ENCODE results near the gene HDAC9.
"Not testable (repeated sequence)": the region's sequence is repeated elsewhere in the genome, so short reads cannot be mapped to it uniquely, and the experiment has no call there.

The HDAC9 gene

GRCh38 chr7:18900236-18900635 is 404.7 kb downstream of the HDAC9 start:
- DNase-seq (ENCODE audit: low read depth), result no peak

DNA sequence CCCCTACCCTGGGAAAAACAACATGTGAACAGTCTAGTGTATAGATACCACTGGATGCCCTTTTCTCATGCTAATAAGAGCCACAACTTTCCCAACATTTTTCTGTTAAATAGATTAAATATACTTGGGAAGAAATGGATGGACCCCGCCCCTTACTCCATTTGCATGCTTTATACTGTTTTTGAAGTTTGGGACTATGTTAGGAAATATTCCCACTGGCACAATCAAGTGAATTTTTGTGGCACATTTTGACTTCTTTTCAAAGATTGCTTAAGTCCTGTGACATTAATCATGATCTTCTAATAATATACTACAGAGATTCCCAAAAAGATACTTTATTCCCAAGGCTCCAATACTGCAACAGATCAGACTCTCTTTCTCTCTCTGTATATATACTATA is 405.3 kb downstream of the HDAC9 start:
- no peak for DNase-seq (ENCODE audit: low read depth)

DNA sequence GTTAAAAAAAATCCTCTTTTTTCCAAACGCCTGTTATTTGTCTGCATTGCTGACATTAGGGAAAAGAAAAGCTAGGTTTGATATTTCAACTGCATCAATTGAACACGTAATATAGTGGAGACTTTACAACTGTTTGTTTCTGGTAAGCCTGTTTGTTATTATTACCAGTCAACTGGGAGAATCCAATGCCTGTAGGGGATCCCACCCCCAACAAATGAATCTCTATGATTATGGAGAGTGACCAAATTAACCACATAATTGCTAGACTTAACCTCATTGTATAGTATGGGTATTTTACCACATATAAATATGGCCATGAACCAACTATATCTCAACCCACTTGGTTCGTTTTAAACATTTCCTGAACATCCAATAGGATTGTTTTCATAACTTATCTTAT is 405.8 kb downstream of the HDAC9 start:
- no peak for DNase-seq (ENCODE audit: low read depth)

DNA sequence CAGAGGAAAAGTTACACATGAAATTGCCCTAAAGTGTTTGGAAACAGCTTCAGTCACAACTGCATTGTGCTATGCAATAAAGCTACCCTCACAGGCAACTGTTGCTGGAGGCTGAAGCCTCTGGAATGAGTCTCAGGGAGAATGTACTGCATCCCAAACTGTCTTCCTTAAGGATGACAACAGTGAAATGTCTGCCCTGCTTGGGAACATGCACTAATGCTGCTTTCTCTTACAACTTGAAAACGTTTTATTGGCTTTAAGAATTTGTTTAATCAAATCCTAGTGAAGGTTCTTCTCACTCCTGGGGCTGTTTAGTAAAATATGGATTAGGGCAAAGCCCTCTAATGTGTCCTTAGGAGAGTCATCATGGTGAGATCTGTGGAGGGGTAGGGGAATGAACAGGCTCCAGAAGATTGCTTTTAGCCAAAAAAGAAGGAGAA is 406.5 kb downstream of the HDAC9 start:
- DNase-seq (ENCODE audit: low read depth), result no peak

DNA sequence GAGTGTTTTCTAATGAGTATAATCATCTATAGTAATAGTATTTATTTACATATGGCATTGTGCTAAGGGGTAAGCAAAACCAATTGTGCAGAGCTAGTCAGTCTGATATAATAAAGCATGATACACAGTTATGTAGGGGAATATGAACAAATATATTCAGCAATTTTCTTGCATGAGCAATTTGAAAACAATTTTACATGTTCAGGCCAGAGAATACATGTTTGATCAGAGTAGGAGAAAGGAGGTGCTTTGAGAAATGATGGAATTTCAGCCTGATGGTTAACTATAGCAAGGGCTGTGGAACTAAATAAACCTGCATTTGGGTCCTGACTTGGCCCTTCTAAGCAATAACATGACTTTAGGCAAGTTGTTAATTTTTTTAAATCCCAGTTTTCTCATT is 407.3 kb downstream of the HDAC9 start:
- no peak for DNase-seq (ENCODE audit: low read depth)

GRCh38 chr7:18903695-18904094 is 408.1 kb downstream of the HDAC9 start:
- no peak for DNase-seq (ENCODE audit: low read depth)

DNA sequence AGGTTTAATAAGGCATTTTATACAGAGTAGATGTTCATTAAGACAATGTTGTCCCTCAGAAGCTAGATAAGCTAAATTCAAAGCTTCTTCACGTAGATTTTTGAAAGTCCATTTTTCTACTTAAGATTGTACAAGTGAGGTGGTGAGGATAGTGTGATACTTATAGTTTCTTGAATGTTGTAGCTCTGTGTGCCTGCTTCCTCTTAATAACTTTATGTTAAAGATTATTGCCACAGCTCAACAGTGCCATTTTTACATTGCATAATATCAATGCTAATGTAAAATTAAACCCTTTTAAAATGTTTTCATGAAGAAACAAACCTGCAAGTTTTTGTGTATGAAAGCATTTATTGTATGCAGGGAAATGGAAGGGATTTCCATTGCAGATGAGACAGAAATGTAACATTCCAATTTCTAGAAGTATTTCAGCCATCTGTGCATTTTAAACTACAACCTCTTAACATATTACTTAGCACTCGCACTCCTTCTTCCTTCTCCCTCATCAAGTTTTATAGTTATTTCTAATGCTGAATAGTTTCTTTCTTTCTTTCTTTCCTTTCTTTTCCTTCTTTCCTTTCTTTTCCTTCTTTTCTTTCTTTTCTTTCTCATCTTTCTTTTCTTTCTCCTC is 409.9 kb downstream of the HDAC9 start:
- no peak for DNase-seq (ENCODE audit: low read depth)

- no peak for DNase-seq (ENCODE audit: low read depth)
Measured at GRCh38 chr7:18906901-18907300, 411.4 kb downstream of the HDAC9 start.

DNA sequence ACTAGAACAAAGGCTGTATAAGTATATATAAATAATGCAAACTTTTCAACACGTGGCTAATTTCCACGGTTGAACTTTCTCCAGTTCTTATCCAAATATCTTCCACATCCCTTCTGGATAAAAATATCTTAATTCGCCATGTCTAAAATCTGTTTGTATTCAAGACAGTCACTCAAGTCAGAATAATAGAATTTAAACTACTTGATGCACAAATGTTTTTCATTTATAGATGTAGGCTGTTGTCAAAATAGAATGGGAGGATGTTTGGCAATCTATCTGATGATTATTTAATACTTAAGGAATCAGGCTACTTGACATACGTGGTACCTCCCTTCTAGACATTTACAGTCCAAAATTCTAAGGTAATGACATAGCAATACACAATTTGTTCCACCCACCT is 417.6 kb downstream of the HDAC9 start:
- DNase-seq (ENCODE audit: low read depth), result no peak

DNA sequence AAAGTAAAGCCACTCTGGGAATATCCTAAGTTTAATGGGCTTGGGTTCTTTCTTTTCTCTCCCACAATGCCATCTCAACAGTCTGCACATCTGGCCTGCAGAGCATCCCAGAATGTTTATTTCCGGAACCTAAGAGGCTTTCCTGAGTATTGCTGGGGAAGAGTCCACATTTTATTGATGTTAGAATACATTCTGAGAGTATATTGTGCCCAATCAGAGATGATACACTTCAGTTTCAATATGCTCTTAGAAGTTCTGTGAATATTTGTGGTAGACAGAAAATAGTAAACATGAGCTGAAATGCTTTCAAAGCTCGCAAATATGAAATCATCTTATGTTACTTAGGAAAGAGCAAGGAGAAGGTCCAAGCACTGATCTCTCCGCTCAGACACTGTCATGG is 421.3 kb downstream of the HDAC9 start:
- DNase-seq (ENCODE audit: low read depth), result no peak

DNA sequence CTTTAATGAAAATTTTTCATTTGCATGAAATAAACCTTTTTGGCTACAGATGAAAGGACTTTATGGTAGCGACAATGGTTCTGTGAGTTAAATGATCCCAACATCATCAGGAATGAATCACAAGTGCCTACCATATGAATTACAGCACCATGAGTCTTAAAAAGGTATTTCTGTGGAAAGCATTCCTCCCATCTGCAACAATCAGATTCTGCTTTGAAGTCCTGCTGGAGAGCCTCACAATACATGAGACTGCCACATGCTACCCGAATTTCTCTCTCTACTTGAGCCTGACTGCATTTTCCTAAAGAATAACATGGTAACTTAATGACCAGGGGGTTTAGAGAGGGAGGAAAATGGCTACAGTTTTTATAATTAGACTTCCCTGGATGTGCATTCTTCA is 431.6 kb downstream of the HDAC9 start:
- no peak for DNase-seq (ENCODE audit: low read depth)

DNA sequence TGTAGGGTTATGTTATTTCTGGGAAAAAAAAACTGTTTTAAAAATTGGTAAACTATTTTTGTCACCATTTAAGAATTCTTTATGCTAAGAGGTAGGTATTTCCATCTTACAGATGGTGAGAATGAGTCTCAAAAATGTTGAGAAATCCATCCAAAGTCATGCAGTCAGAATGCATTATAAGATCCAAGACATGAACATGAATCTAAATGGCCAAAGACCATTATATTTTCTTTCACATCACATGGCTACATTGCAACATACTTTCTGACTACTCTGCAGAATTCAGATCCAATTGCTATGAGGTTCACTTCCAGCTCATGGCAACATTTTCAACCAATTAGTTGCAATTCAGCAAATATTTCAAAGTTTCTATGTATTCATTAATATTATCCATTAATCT is 440.7 kb downstream of the HDAC9 start:
- no peak for DNase-seq (ENCODE audit: low read depth)

- DNase-seq (ENCODE audit: low read depth), result no peak
Measured at GRCh38 chr7:18939771-18940592, 444.4 kb downstream of the HDAC9 start.

- no peak for DNase-seq (ENCODE audit: low read depth)
Measured at GRCh38 chr7:18940593-18941134, 445.1 kb downstream of the HDAC9 start.

DNA sequence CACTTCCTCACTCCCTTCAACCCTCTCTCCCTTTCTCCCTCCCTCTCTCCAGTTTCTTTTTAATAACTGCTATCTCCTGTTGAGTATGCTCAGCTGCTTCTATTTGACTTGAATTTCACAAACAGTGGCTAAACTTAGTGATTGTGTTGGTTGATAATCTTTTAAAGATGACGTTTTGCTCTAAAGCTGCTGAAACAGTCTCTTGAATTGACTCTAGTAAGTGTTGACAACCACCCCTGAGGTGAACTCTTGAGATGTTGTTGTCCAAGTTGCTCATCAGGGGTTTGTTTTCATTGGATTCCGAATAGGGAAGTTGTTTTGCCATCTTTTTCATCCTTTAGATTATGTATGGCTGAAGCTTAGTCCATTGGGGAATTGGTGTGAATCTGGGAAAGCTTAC is 445.7 kb downstream of the HDAC9 start:
- no peak for DNase-seq (ENCODE audit: low read depth)

DNA sequence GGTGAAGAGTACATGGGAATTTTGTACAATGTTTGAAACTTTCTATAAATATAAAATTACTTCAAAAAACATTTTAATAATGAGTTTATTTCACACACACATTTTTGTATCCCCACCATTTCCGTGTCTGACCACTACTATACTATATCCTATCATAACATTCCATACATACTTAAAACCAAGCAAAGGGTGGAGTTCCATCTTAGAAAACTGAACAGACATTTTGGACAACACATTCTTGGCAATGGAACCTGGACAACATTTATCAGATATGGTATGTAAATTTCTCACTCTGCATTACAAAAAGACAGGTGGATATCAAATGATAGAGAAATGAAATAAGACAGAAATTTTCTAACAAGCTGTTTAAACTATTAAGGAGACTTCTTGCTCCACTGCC is 453.0 kb downstream of the HDAC9 start:
- no peak for DNase-seq (ENCODE audit: low read depth)

- no peak for DNase-seq (ENCODE audit: low read depth)
Measured at GRCh38 chr7:18952846-18953245, 457.3 kb downstream of the HDAC9 start.

DNA sequence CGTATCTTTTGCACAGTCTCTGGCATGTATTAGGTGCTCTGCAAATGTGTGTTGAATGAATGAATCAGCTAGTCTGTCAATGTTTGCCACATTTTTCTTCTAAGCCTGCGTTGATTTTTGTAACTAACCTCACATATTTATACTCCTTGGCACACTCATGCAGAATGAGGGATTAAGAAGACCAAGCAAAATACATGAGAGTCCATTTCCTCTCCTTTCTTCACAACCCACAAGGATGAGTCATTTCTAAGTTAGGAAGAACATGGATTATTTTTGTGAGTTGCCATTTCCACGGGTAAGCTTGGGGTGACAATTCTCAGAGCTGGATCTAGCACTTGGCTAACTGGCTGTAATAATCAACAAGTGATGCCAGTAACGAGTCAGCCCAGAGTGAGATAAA is 463.1 kb downstream of the HDAC9 start:
- DNase-seq (ENCODE audit: low read depth), result no peak

DNA sequence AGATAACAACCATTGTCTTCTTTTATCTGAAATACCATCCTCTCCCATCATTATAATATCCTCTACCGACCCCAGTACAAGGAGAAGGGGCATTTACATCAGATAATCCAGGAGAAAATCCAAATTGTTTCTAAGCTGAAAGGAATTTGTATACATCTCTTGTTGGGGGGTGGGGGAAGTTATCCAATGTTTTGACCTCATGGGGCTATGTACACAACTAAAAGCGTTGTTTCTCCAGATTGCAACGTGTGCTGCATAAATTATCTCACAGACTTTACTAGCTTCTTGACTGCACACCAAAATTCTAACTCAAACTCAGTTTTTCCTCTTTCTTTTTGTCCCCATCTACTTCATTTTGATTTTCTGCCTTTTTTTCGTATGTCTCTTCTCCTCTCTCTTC is 465.2 kb downstream of the HDAC9 start:
- DNase-seq (ENCODE audit: low read depth), result no peak

DNA sequence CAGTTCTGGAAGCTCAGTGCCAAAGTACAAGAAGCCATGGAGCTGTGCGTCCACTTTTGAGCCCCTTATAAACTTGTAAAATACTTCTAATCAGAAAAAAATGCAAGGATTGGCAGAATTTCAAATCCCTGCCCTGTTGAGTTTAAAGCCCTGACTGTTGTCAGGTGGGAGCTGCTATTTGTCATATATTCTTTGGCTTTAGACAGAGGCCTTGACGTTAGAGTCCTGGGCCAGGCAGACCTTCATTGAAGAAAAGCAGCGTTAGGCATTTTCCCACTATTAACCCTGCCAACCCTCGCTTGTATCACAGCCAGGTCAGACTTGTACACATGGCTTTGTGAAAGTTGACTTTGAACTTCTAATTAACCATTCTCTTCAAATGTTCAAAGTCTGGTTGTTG is 466.5 kb downstream of the HDAC9 start:
- no peak for DNase-seq (ENCODE audit: low read depth)

- no peak for DNase-seq (ENCODE audit: low read depth)
Measured at GRCh38 chr7:18965657-18966056, 470.1 kb downstream of the HDAC9 start.

- DNase-seq (ENCODE audit: low read depth), result not testable (repeated sequence)
Measured at GRCh38 chr7:18967755-18968154, 472.2 kb downstream of the HDAC9 start.

DNA sequence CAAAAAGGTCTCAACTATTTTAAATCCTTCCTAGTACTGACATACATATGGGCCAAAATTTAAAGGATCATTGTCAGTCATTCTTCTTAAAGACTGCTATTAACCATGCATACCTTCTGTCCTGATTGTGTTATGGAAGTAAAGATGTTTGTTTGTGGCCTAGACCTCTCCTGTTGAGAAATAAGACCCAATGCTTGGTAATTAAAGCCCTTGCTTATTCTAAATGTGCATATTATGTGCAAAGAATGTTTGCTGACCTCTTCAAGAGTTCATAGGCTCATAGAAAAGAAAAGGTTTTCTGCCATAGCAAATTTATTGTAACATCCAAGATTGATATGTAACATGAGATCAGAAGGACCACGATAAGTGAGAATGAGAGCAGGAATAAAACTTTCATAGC is 476.3 kb downstream of the HDAC9 start:
- DNase-seq (ENCODE audit: low read depth), result no peak
